ENCODE measurements around the gene ZNF681. TPM values are rescaled to one million over a fixed set of nuclear protein-coding genes. Genes with fewer than 3 reads are reported as not detected.

Gene ZNF681
- total RNA-seq, result 1 to 10 TPM; 2.9 to 3.0 TPM

- Mint-ChIP-seq H3K36me3 (peaks cover 17% of the 10 kb centered on the region), H3K4me3 (peak within 1 kb of the TSS; percentile 92), H3K27me3 (no peaks in the 10 kb centered on the region), H3K9me3 (peaks cover 4% of the 10 kb centered on the region), H3K4me1 (ENCODE audit: low read depth in 2 of 2) (peaks cover 15% of the 10 kb centered on the region in 2 donors), H3K27ac (peak within 1 kb of the TSS; percentile 85 to 93)
- ATAC-seq (peak; percentile 95), DNase-seq (ENCODE audit: low spot score) (peak; percentile 91)
Observed at GRCh38 chr19:23758187-23759074, at the start of gene ZNF681. Gene ZNF681 (minus strand): TSS chr19:23758891. CDS start chr19:23758749, 142 bp downstream.

DNA sequence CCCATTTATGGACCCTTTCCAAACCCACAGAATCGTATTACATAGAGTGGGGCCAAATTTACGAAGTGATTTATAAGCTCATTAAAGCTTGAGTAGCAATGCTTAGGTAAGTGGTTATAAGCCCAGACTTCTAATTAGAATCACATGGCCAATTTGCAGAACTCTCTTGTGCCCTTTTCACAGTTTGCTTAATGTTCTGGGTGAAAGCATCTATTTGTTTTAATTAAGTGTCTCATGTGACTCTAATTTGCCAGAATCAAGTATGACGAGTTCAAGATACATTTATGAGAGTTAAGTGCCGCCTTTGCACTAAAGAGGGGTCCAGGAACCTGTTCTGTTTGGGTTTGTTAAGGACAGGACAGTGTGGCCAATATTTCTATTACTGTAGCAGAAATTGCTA lies 46.0 kb upstream of the ZNF681 start:
- H3K36me3 Mint-ChIP-seq, result no peaks in the 10 kb centered on the region
- no peak overlapping the region for H3K27ac Mint-ChIP-seq
- DNase-seq (ENCODE audit: low spot score) (no peak), ATAC-seq (no peak)
- no peak overlapping the region for H3K4me3 Mint-ChIP-seq
- H3K9me3 Mint-ChIP-seq, result no peaks in the 10 kb centered on the region
- H3K27me3 Mint-ChIP-seq, result no peaks in the 10 kb centered on the region
- peaks cover 3 to 5% of the 10 kb centered on the region in 2 donors for H3K4me1 Mint-ChIP-seq (ENCODE audit: low read depth in 2 of 2)

GRCh38 chr19:23802290-23802689 lies 43.6 kb upstream of the ZNF681 start:
- Mint-ChIP-seq H3K4me3 (no peak overlapping the region), H3K27ac (no peak overlapping the region), H3K9me3 (no peaks in the 10 kb centered on the region), H3K27me3 (no peaks in the 10 kb centered on the region), H3K4me1 (ENCODE audit: low read depth in 2 of 2) (peaks cover 7 to 12% of the 10 kb centered on the region in 2 donors), H3K36me3 (peaks cover 5% of the 10 kb centered on the region)
- DNase-seq (ENCODE audit: low spot score) (no peak), ATAC-seq (no peak)

- peaks cover 6% of the 10 kb centered on the region for H3K36me3 Mint-ChIP-seq
- no peaks in the 10 kb centered on the region for H3K9me3 Mint-ChIP-seq
- no peak overlapping the region for H3K27ac Mint-ChIP-seq
- peaks cover 7 to 12% of the 10 kb centered on the region in 2 donors for H3K4me1 Mint-ChIP-seq (ENCODE audit: low read depth in 2 of 2)
- DNase-seq (ENCODE audit: low spot score) (no peak), ATAC-seq (no peak)
- no peak overlapping the region for H3K4me3 Mint-ChIP-seq
- no peaks in the 10 kb centered on the region for H3K27me3 Mint-ChIP-seq
Observed at GRCh38 chr19:23801803-23802202, 43.1 kb upstream of the ZNF681 start.

DNA sequence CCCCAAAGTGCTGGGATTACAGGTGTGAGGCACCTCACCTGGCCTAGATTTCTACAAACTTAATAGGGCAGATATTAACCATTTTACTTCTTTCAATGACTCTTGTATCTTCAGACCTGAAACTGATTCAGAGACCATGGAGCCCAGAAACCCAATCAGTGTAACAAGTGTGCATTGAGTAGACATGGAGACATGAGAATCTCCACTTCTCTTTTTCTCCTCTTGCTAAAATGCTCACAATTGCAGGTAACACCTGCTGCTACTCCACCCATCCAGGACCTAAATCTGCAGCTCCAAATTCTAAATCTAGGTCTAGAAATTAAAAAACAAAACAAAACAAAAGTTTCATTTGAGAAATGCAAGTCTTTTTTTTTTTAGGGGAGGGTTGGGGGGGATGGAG lies 42.2 kb upstream of the ZNF681 start:
- no peak overlapping the region for H3K27ac Mint-ChIP-seq
- H3K4me3 Mint-ChIP-seq, result no peak overlapping the region
- DNase-seq (ENCODE audit: low spot score), result no peak
- no peaks in the 10 kb centered on the region for H3K9me3 Mint-ChIP-seq
- ATAC-seq, result no peak
- peaks cover 7 to 12% of the 10 kb centered on the region in 2 donors for H3K4me1 Mint-ChIP-seq (ENCODE audit: low read depth in 2 of 2)
- no peaks in the 10 kb centered on the region for H3K27me3 Mint-ChIP-seq
- peaks cover 14% of the 10 kb centered on the region for H3K36me3 Mint-ChIP-seq

GRCh38 chr19:23800271-23800670 lies 41.6 kb upstream of the ZNF681 start:
- Mint-ChIP-seq H3K27ac (no peak overlapping the region), H3K27me3 (no peaks in the 10 kb centered on the region), H3K36me3 (peaks cover 20% of the 10 kb centered on the region), H3K4me1 (ENCODE audit: low read depth in 2 of 2) (peaks cover 7 to 12% of the 10 kb centered on the region in 2 donors), H3K4me3 (no peak overlapping the region), H3K9me3 (no peaks in the 10 kb centered on the region)
- ATAC-seq, result no peak
- no peak for DNase-seq (ENCODE audit: low spot score)

DNA sequence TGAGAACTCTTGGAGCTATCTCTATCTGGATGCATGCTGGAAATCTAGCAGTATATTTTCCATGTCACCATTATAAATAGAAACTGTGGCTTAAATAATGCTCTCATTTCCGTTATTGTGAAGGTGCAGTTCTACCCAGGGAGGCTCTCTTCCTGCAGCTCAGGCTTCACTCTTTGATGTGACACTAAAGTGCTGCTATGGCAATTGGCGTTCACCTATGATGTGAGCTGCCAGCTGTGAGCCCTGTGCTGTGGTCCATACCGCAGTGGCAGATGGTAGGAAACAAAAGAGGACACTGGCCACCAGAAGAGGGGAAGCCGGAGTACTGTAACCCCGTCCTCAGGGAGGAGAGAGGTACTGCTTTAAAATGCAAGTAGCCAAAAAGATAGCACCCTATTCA lies 40.6 kb upstream of the ZNF681 start:
- ATAC-seq (no peak), DNase-seq (ENCODE audit: low spot score) (no peak)
- Mint-ChIP-seq H3K9me3 (no peaks in the 10 kb centered on the region), H3K4me3 (peak overlapping the region; percentile 53), H3K36me3 (peaks cover 20% of the 10 kb centered on the region), H3K27me3 (no peaks in the 10 kb centered on the region), H3K4me1 (ENCODE audit: low read depth in 2 of 2) (peaks cover 9 to 12% of the 10 kb centered on the region in 2 donors), H3K27ac (no peak overlapping the region)

- Mint-ChIP-seq H3K27ac (no peak overlapping the region), H3K27me3 (no peaks in the 10 kb centered on the region), H3K4me3 (no peak overlapping the region), H3K4me1 (ENCODE audit: low read depth in 2 of 2) (peaks cover 7 to 8% of the 10 kb centered on the region in 2 donors), H3K9me3 (no peaks in the 10 kb centered on the region), H3K36me3 (peaks cover 20% of the 10 kb centered on the region)
- DNase-seq (ENCODE audit: low spot score), result no peak
- ATAC-seq, result no peak
Observed at GRCh38 chr19:23795462-23795861, 36.8 kb upstream of the ZNF681 start.

DNA sequence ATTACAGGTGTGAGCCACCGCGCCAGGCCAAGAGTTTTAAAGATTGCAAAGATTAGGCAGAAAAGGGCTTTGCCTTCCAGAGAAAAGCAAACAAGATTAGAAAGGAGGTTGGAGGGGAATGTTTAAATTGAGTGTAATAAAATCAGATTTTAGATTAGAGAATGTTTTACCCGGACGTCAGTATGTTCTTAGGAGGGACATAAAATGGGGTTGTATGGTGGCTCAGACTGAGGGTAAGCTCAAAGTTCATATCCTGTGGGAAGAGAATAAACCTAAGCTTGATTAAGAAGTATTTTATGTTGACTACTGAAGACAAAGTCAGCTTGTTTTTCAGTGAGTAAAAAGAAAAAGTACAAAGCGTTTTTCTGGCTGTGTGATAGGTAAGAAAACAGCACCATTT lies 34.1 kb upstream of the ZNF681 start:
- H3K4me3 Mint-ChIP-seq, result no peak overlapping the region
- H3K27ac Mint-ChIP-seq, result no peak overlapping the region
- H3K9me3 Mint-ChIP-seq, result no peaks in the 10 kb centered on the region
- DNase-seq (ENCODE audit: low spot score), result no peak
- no peaks in the 10 kb centered on the region for H3K27me3 Mint-ChIP-seq
- peaks cover 25% of the 10 kb centered on the region for H3K36me3 Mint-ChIP-seq
- no peak for ATAC-seq
- H3K4me1 Mint-ChIP-seq (ENCODE audit: low read depth in 2 of 2), result peaks cover 4 to 8% of the 10 kb centered on the region in 2 donors

- DNase-seq (ENCODE audit: low spot score) (no peak), ATAC-seq (no peak)
- peaks cover 13% of the 10 kb centered on the region for H3K36me3 Mint-ChIP-seq
- H3K27me3 Mint-ChIP-seq, result no peaks in the 10 kb centered on the region
- H3K4me1 Mint-ChIP-seq (ENCODE audit: low read depth in 2 of 2), result peaks cover 4 to 8% of the 10 kb centered on the region in 2 donors
- no peak overlapping the region for H3K27ac Mint-ChIP-seq
- no peaks in the 10 kb centered on the region for H3K9me3 Mint-ChIP-seq
- no peak overlapping the region for H3K4me3 Mint-ChIP-seq
Observed at GRCh38 chr19:23790641-23791488, 32.2 kb upstream of the ZNF681 start.

DNA sequence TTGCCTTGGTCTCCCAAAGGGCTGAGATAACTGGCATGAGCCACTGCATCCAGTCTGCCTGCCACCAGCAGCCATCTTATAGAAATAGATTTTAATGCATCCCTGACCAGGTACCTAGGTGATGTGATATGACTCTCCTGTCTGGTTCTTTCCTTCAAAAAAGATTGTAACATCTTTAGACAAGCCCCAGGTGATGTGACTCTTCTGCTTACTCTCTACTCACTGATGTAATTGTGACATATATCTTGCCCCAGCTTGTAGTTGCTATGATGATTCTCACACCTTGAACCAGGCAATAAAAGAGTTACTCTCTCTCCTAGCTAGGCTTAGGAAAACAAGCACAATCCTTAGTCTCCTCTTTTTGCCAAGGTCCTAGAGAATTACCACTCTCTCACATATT lies 30.6 kb upstream of the ZNF681 start:
- H3K27me3 Mint-ChIP-seq, result no peaks in the 10 kb centered on the region
- H3K4me1 Mint-ChIP-seq (ENCODE audit: low read depth in 2 of 2), result peaks cover 1 to 8% of the 10 kb centered on the region in 2 donors

GRCh38 chr19:23788411-23788810 lies 29.7 kb upstream of the ZNF681 start:
- no peaks in the 10 kb centered on the region for H3K9me3 Mint-ChIP-seq
- ATAC-seq (peak; percentile 45 to 56), DNase-seq (ENCODE audit: low spot score) (no peak)
- no peaks in the 10 kb centered on the region for H3K27me3 Mint-ChIP-seq
- peaks cover 0 to 8% of the 10 kb centered on the region in 2 donors for H3K4me1 Mint-ChIP-seq (ENCODE audit: low read depth in 2 of 2)
- peaks cover 6% of the 10 kb centered on the region for H3K36me3 Mint-ChIP-seq
- no peak overlapping the region for H3K4me3 Mint-ChIP-seq
- H3K27ac Mint-ChIP-seq, result peak overlapping the region in 1 of 2 donors; percentile 3

More for the DNA sequence above, 30.6 kb upstream of the ZNF681 start:
- H3K27ac Mint-ChIP-seq, result no peak overlapping the region
- ATAC-seq (no peak), DNase-seq (ENCODE audit: low spot score) (no peak)
- H3K9me3 Mint-ChIP-seq, result no peaks in the 10 kb centered on the region
- H3K36me3 Mint-ChIP-seq, result peaks cover 6% of the 10 kb centered on the region
- H3K4me3 Mint-ChIP-seq, result no peak overlapping the region

GRCh38 chr19:23787106-23787505 lies 28.4 kb upstream of the ZNF681 start:
- Mint-ChIP-seq H3K4me3 (no peak overlapping the region), H3K36me3 (peaks cover 14% of the 10 kb centered on the region), H3K4me1 (ENCODE audit: low read depth in 2 of 2) (peaks cover 0 to 8% of the 10 kb centered on the region in 2 donors), H3K27me3 (no peaks in the 10 kb centered on the region), H3K27ac (no peak overlapping the region), H3K9me3 (no peaks in the 10 kb centered on the region)
- DNase-seq (ENCODE audit: low spot score), result no peak
- no peak for ATAC-seq

DNA sequence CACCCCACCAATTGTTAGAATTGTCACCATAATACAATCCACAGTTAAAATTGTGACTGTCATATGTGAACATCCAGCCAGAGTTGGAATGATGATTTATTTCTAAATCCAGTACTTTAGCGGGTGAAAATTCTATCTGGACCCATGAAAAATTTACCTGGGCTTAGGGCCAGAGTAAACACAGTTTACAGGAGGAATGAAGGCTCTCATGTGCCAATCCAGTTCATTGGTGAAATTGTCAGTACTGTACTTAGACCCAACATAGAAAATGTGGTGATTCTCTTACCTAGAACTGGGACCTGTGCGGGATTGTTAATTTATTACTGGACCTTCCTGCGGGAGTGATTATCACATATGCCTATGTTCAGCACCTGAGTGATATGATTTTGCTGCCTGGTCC lies 27.3 kb upstream of the ZNF681 start:
- no peak for DNase-seq (ENCODE audit: low spot score)
- Mint-ChIP-seq H3K36me3 (peaks cover 15% of the 10 kb centered on the region), H3K27me3 (no peaks in the 10 kb centered on the region), H3K27ac (no peak overlapping the region), H3K4me3 (no peak overlapping the region), H3K4me1 (ENCODE audit: low read depth in 2 of 2) (peaks cover 0 to 8% of the 10 kb centered on the region in 2 donors), H3K9me3 (no peaks in the 10 kb centered on the region)
- ATAC-seq, result no peak

Measured in natural killer cell treated with Interleukin-12 subunit alpha and Interleukin-12 subunit beta and Interleukin-15 and Interleukin-18, amount 100 ng/mL, for 72 hours (primary cell).